ENCODE measurements around the gene PLEKHB2.
"Not testable (repeated sequence)": the region's sequence is repeated elsewhere in the genome, so short reads cannot be mapped to it uniquely, and the experiment has no call there.

The PLEKHB2 gene

DNA sequence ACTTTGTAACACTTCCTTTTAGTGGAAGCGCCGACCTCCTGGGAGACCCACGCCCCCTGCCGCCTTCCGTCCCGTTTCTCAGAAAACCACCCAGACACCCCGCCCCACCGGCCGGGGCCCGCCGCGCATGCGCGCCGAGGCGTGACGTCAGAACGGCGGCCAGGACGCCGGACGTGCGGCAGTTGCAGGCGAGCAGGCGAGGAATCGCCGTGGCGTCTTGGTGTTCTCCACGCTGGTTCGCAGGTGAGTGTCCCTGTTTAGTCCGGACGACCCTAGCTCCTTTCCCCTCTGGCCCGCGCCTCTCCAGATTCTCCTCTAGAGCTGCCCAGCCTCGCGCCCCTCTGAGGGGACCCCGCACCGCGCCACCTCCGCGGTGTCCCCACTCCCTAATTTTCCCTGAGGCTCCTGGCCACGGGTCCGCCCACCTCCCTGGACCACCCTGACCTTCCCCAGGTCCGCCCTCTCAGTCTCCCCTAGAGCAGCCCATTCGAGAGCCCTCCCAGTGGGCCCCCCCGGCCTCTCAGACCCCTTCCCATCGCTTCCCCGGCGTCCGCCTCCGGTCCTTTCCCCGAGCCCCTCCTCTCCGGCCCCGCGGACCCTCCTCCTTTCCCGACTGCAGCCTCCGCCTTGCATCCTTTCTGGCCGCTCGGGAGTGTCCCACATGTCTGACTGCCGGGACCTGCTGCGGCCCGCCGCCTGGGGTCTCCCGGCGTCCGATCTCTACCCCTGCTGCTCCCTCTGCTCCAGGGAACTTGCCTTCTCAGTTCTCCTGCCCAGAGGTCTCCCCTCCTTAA, at the start of gene PLEKHB2:
Gene PLEKHB2 (plus strand): TSS at position 181 of the 794 bp plus-strand sequence. CDS start 15,606 bp downstream, outside the sequence.
- DNase-seq = peak; percentile 82

- DNase-seq = no peak
These were observed 48.8 kb upstream of the PLEKHB2 start for GRCh38 chr2:131056204-131056931.

DNA sequence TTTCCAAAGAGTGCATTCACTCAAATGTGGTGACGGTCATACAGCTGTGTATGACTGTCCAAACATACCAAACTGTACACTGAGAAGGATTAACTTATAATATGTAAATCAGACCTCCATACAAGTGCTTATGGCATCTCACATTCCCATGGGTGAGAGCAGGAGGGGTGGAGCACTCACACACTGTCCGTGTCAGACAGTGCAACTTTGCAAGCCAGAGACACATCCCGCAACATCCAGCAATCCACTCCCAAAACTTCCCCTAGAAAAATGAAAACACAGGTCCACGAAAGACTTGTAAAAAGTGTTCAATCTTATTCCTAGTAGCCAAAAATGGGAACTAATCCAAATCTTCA, 48.2 kb upstream of the PLEKHB2 start:
- no peak for DNase-seq

GRCh38 chr2:131058214-131058843, 46.8 kb upstream of the PLEKHB2 start:
- DNase-seq = no peak

DNA sequence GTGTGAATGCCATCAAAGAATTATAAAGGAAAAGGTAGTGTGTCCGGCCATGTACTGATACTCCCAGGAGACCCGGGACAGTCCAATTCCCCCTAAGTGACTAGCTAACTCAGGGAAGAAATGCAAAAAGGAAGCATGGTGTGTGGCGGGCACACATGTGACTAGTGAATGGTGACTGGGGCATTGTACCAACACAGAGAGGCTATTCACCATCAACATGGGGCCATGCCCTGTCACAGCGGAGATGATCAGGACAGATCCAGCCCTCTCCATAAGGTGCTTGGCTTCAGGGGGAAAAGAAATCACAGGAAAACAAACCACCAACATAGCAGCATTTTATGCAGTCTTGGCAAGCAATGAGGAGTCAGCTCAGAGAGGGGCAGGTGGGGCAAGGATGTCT, 46.2 kb upstream of the PLEKHB2 start:
- no peak for DNase-seq

GRCh38 chr2:131063501-131064283, 41.4 kb upstream of the PLEKHB2 start:
- no peak for DNase-seq

GRCh38 chr2:131064589-131065512, 40.3 kb upstream of the PLEKHB2 start:
- DNase-seq = no peak

- DNase-seq = no peak
These were observed 37.5 kb upstream of the PLEKHB2 start for GRCh38 chr2:131067465-131068125.

DNA sequence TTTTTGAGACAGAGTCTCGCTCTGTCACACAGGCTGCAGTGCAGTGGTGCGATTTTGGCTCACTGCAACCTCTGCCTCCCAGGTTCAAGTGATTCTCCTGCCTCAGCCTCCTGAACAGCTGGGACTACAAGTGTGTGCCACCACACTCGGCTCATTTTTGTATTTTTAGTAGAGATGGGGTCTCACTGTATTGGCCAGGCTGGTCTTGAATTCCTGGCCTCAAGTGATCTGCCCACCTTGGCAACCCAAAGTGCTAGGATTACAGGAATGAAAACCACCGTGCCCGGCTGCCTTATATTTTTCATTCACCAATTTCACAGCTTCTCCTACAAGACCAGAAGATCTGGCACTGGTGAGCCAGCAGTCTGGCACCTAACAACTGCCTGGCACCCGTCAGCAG, 37.0 kb upstream of the PLEKHB2 start:
- DNase-seq = not testable (repeated sequence)

GRCh38 chr2:131075578-131075977, 29.6 kb upstream of the PLEKHB2 start:
- not testable (repeated sequence) for DNase-seq

- DNase-seq = no peak
These were observed 28.4 kb upstream of the PLEKHB2 start for GRCh38 chr2:131076707-131077106.

DNA sequence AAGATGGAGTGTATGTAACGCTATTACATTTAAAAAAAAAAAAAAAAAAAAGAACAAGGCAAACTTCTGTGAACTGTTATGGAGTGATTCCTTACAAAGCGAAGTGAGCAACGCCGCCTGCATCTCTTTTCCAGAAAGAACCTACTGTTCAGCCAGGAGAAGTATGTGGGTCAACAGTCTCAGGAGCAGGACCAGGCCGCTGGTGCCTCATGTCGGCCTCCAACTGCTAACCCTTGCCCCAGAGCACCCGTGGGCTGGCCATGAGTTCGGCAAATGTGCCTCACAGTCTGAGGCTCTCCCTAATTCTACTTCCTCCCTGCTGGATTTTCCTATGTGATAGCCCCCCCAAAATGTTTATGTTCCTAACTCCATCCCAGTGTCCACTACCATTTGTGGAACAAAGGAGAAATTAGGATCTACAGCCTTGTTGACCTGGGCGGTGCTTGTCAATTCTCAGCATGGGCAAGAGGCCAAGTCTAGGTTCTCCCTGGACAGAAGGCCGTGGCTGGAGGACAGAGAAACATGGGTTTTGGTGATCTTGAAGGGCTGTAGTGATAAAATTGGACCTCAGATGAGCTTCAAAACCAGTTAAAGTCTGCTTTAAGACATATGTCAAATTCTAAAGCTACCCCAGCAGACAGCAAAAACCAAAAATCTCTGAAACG, 27.8 kb upstream of the PLEKHB2 start:
- no peak for DNase-seq

GRCh38 chr2:131077966-131078365, 27.2 kb upstream of the PLEKHB2 start:
- DNase-seq = no peak

- not testable (repeated sequence) for DNase-seq
These were observed 25.2 kb upstream of the PLEKHB2 start for GRCh38 chr2:131079931-131080330.

DNA sequence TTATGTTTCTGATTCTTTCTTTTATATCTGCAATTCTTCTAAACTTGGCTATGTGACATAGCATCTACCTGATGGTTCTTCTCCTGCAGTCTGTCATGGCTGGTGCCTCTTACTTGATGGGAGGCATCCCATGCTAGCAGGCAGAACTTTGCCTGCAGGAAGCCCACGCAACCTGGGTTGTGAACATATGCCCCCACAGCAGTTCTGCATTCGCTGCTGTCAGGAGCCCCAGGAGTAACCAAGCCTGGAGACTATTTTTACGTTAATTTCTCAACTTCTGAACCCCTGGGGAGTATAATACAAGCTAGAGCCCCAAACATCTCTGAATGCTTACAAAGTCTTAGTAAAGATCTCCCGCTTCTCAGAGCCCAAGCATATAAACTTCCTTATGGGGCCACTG, 23.9 kb upstream of the PLEKHB2 start:
- DNase-seq = no peak

GRCh38 chr2:131085646-131086045, 19.5 kb upstream of the PLEKHB2 start:
- no peak for DNase-seq

DNA sequence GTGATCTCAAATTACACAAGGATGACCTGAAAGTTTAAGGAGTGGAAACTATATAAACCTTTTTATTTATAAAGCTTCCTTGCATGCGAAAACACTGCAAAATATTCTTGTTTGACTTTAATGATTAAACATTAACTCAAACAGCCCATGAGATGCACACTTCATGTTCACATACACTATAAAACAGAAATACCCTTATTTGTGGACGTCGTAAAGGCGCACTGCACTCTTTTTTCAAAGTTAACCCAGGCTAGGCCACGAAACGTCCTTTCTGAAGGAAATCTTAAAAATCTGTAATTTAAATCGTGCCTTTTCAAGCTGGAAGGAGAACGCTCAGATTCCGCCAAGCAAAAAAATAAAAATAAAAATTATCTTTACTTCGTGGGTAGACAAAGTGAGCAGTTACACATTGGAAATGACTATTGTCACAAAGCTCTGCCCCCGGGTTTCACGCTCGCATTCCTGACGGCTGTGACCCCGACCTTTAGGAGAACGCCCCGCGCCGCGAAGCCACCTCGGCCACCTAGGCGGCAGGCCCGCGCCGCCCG, 12.6 kb upstream of the PLEKHB2 start:
- no peak for DNase-seq

- DNase-seq = peak; percentile 74
These were observed 12.0 kb upstream of the PLEKHB2 start, which contains the start of gene FAM168B for GRCh38 chr2:131093006-131093695. TSS of gene FAM168B (minus strand) at chr2:131093460. CDS start at chr2:131082646, 10,814 bp downstream.

DNA sequence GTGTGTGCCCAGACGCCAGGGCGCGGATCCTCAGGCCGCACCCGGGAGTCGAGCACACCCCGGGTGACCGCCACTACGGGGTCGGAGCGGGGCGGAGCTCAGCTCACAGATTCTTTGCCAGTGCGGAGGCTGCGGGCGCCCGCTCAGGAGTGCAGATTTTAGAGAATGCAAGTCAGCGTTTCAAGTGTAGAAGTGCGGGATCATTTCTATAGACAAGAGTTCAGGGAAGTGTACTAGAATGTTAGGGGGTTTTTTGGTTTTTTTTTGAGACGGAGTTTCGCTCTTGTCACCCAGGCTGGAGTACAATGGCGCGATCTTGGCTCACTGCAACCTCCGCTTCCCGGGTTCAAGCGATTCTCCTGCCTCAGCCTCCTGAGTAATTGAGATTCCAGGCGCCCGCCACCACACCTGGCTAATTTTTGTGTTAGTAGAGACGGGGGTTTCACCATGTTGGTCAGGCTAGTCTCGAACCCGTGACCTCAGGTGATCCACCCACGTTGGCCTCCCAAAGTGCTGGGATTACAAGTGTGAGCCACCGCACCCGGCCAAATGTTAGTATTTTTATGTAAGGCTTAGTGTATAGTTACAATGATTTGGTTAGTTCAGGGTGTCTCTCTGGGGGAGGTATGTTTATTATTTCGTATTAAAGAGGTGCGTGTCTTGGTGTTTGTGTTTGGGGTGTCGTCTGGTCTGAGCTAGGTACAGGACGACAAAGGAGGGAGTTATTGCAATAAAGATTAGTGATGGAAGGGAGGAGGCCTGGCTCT, 11.3 kb upstream of the PLEKHB2 start:
- DNase-seq = no peak

Measured in T1000 (cell line).